Measurements from ENCODE around the gene OR4K1.

OR4K1 gene

GRCh38 chr14:19917243-19917642 is 13.5 kb upstream of the OR4K1 start:
- DNase-seq = no peak
- TF ChIP-seq, protein P1, sequence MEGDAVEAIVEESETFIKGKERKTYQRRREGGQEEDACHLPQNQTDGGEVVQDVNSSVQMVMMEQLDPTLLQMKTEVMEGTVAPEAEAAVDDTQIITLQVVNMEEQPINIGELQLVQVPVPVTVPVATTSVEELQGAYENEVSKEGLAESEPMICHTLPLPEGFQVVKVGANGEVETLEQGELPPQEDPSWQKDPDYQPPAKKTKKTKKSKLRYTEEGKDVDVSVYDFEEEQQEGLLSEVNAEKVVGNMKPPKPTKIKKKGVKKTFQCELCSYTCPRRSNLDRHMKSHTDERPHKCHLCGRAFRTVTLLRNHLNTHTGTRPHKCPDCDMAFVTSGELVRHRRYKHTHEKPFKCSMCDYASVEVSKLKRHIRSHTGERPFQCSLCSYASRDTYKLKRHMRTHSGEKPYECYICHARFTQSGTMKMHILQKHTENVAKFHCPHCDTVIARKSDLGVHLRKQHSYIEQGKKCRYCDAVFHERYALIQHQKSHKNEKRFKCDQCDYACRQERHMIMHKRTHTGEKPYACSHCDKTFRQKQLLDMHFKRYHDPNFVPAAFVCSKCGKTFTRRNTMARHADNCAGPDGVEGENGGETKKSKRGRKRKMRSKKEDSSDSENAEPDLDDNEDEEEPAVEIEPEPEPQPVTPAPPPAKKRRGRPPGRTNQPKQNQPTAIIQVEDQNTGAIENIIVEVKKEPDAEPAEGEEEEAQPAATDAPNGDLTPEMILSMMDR (IDR thresholded peaks at IDR 0.05; ENCODE audit: low read depth, low read length, missing control alignments) = no peak
- H3K27ac ChIP-seq = no peak overlapping the region
- H3K27me3 ChIP-seq (replicated peaks) = no peaks in the 10 kb centered on the region
- no peaks in the 10 kb centered on the region for H3K36me3 ChIP-seq (replicated peaks)
- in situ Hi-C loops (cut with HindIII; ENCODE audit: low pct_ligation_motif_present, low sequenced_read_pairs) = no loop called here
- H3K4me3 ChIP-seq (ENCODE audit: low read depth, low read length) = no peak overlapping the region

DNA sequence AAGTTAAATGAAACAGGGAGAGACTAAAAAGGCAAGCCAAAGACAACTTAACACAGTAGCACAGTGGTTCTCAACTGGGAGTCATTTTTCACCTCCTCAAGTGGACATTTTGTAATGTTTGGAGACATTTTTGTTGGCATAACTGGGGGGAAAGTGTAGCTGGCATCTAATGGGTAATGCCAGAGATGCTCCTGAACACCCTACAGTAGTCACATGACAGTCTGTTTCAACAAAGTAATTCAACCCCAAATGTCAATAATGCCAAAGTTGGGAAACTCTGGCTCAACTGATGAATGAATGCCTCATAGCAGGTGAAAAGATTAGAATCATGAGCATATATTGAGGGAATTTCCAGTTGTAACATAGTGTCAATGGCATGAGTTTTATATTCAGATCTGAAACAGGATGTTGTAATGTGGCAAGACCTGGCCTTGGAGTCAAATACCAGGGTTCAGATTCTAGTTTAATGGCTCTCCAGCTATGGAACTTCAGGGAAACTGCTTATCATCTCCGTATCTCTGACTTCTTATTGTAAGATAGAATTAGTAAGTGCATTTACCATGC is 12.7 kb upstream of the OR4K1 start:
- no peak overlapping the region for H3K4me3 ChIP-seq (ENCODE audit: low read depth, low read length)
- no peak overlapping the region for H3K27ac ChIP-seq
- H3K27me3 ChIP-seq (replicated peaks) = no peaks in the 10 kb centered on the region
- no peak for DNase-seq
- TF ChIP-seq, protein P1 (IDR thresholded peaks at IDR 0.05; ENCODE audit: low read depth, low read length, missing control alignments) = no peak
- in situ Hi-C loops (cut with HindIII; ENCODE audit: low pct_ligation_motif_present, low sequenced_read_pairs) = no loop called here
- no peaks in the 10 kb centered on the region for H3K36me3 ChIP-seq (replicated peaks)

DNA sequence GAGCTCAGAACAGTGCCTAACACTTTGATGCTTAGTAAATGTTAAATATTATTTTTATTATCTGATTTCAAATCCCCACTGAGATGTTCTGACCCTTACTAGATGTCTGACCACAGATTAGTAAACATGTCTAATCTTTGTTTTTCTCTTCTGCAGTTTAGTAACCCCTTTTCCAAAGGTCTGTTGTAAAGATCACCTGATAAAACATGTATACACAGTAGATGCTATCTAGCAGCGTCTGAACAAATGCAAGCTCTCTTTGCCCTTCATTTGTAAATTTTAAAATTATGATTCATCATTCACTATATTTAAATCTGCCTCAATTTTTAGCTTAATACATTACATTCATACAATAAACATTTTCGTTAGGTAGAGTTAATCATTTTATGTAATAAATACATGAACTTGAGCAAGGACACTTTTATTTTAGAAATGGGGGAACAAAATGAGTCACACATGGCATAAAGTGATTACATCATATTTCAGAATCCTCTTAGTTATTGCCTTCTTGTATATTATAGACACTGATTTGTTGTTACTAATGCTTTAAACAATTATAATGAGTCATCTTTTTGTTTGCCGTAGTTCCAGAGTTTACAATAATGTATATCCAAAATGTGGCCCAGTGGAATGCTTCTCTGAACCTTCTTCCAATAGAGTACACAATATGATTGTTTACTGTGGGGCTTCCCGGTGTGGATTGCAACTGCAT is 12.0 kb upstream of the OR4K1 start:
- Histone ChIP-seq H3K36me3 (replicated peaks) (no peaks in the 10 kb centered on the region), H3K27ac (no peak overlapping the region), H3K4me3 (ENCODE audit: low read depth, low read length) (no peak overlapping the region), H3K27me3 (replicated peaks) (no peaks in the 10 kb centered on the region)
- DNase-seq = no peak
- TF ChIP-seq, protein P1 (IDR thresholded peaks at IDR 0.05; ENCODE audit: low read depth, low read length, missing control alignments) = no peak
- in situ Hi-C loops (cut with HindIII; ENCODE audit: low pct_ligation_motif_present, low sequenced_read_pairs) = no loop called here

DNA sequence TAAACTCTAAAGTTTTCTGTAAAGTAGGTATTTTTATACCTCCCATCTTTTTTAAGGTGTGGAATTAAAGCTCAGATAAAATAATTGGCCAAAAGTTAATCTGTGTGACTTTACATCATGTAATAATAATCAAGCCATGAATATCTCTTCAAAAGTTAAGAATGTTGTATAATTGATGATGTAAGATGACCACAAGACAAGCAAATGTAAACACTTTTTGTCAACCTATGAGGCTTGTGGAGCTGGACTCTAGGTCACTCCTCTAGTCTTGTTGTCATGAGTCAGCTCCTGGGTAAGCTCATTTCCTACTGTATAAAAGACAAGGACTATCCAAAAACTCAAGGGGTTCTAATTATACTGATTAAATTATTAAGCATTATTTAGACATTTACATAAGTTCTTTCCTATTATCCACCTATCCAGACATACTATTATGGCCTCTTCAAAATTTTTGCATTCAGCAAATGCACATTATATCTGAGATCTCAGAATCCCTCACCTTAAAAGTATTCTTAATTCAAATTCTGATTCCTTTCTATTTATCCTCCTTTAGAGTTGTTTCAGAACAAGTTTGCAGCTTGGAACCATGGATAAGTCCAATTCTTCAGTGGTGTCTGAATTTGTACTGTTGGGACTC is 10.6 kb upstream of the OR4K1 start, which contains the start of gene OR4K5:
Gene OR4K5, plus strand, starts transcription at position 587 of the 637 bp plus-strand sequence. Its CDS starts 0 bp downstream, at position 587.
- TF ChIP-seq, protein P1 (IDR thresholded peaks at IDR 0.05; ENCODE audit: low read depth, low read length, missing control alignments) = no peak
- no peaks in the 10 kb centered on the region for H3K27me3 ChIP-seq (replicated peaks)
- DNase-seq = no peak
- H3K27ac ChIP-seq = no peak within 1 kb of the TSS
- no peaks in the 10 kb centered on the region for H3K36me3 ChIP-seq (replicated peaks)
- in situ Hi-C loops (cut with HindIII; ENCODE audit: low pct_ligation_motif_present, low sequenced_read_pairs) = no loop called here
- no peak within 1 kb of the TSS for H3K4me3 ChIP-seq (ENCODE audit: low read depth, low read length)

GRCh38 chr14:19941668-19942067 is 11.0 kb downstream of the OR4K1 start:
- Histone ChIP-seq H3K27ac (no peak overlapping the region), H3K36me3 (replicated peaks) (no peaks in the 10 kb centered on the region), H3K4me3 (ENCODE audit: low read depth, low read length) (no peak overlapping the region), H3K27me3 (replicated peaks) (no peaks in the 10 kb centered on the region)
- in situ Hi-C loops (cut with HindIII; ENCODE audit: low pct_ligation_motif_present, low sequenced_read_pairs) = no loop called here
- TF ChIP-seq, protein P1 (IDR thresholded peaks at IDR 0.05; ENCODE audit: low read depth, low read length, missing control alignments) = no peak
- DNase-seq = no peak
